ENCODE measurements around the gene ZNF827.
A peak's percentile ranks its signal among the peaks of the same experiment; 100 is the strongest.

ZNF827 gene

GRCh38 chr4:145815027-145815612, 123.5 kb downstream of the ZNF827 start:
- Mint-ChIP-seq H3K9me3 (peaks cover 13% of the 10 kb centered on the region), H3K36me3 (ENCODE audit: low read depth) (peaks cover 6% of the 10 kb centered on the region), H3K27ac (no peak overlapping the region), H3K4me1 (ENCODE audit: low read depth) (peaks cover 12% of the 10 kb centered on the region), H3K27me3 (no peaks in the 10 kb centered on the region), H3K4me3 (no peak overlapping the region)
- intact Hi-C loops (cut with micrococcal nuclease) = no loop called here

GRCh38 chr4:145814246-145814645, 124.4 kb downstream of the ZNF827 start:
- H3K27me3 Mint-ChIP-seq = no peaks in the 10 kb centered on the region
- peaks cover 11% of the 10 kb centered on the region for H3K36me3 Mint-ChIP-seq (ENCODE audit: low read depth)
- intact Hi-C loops (cut with micrococcal nuclease) = no loop called here
- H3K27ac Mint-ChIP-seq = peak overlapping the region; percentile 10
- H3K4me3 Mint-ChIP-seq = no peak overlapping the region
- H3K4me1 Mint-ChIP-seq (ENCODE audit: low read depth) = peaks cover 5% of the 10 kb centered on the region
- H3K9me3 Mint-ChIP-seq = peaks cover 21% of the 10 kb centered on the region

- Mint-ChIP-seq H3K36me3 (ENCODE audit: low read depth) (peaks cover 11% of the 10 kb centered on the region), H3K9me3 (peaks cover 21% of the 10 kb centered on the region), H3K27me3 (no peaks in the 10 kb centered on the region), H3K27ac (no peak overlapping the region), H3K4me3 (no peak overlapping the region), H3K4me1 (ENCODE audit: low read depth) (peaks cover 10% of the 10 kb centered on the region)
- intact Hi-C loops (cut with micrococcal nuclease) = no loop called here
Observed at GRCh38 chr4:145812919-145813318, 125.7 kb downstream of the ZNF827 start.

- intact Hi-C loops (cut with micrococcal nuclease) = loop anchor here (1.0 kb wide), 1 partner anchor 76 kb away; no protein-coding TSS in a partner anchor
- H3K4me3 Mint-ChIP-seq = no peak overlapping the region
Observed at GRCh38 chr4:145808848-145809512, 129.6 kb downstream of the ZNF827 start.

GRCh38 chr4:145808021-145808650, 130.5 kb downstream of the ZNF827 start:
- Mint-ChIP-seq H3K36me3 (ENCODE audit: low read depth) (peaks cover 11% of the 10 kb centered on the region), H3K27me3 (no peaks in the 10 kb centered on the region), H3K27ac (peak overlapping the region; percentile 89), H3K4me1 (ENCODE audit: low read depth) (peaks cover 21% of the 10 kb centered on the region), H3K4me3 (peak overlapping the region; percentile 30), H3K9me3 (peaks cover 11% of the 10 kb centered on the region)
- intact Hi-C loops (cut with micrococcal nuclease) = loop anchor here (1.0 kb wide), 1 partner anchor 75 kb away; no protein-coding TSS in a partner anchor

More at GRCh38 chr4:145808848-145809512, 129.6 kb downstream of the ZNF827 start:
- Mint-ChIP-seq H3K27ac (peak overlapping the region; percentile 89), H3K27me3 (no peaks in the 10 kb centered on the region), H3K4me1 (ENCODE audit: low read depth) (peaks cover 19% of the 10 kb centered on the region), H3K36me3 (ENCODE audit: low read depth) (peaks cover 11% of the 10 kb centered on the region), H3K9me3 (peaks cover 11% of the 10 kb centered on the region)

GRCh38 chr4:145805490-145805889, 133.1 kb downstream of the ZNF827 start:
- Mint-ChIP-seq H3K9me3 (peaks cover 11% of the 10 kb centered on the region), H3K4me1 (ENCODE audit: low read depth) (peaks cover 23% of the 10 kb centered on the region), H3K4me3 (no peak overlapping the region), H3K27me3 (no peaks in the 10 kb centered on the region), H3K36me3 (ENCODE audit: low read depth) (peaks cover 9% of the 10 kb centered on the region), H3K27ac (peak overlapping the region; percentile 70)
- intact Hi-C loops (cut with micrococcal nuclease) = no loop called here

- Mint-ChIP-seq H3K4me3 (no peak overlapping the region), H3K4me1 (ENCODE audit: low read depth) (peaks cover 28% of the 10 kb centered on the region), H3K27me3 (no peaks in the 10 kb centered on the region), H3K36me3 (ENCODE audit: low read depth) (no peaks in the 10 kb centered on the region), H3K9me3 (no peaks in the 10 kb centered on the region), H3K27ac (peak overlapping the region; percentile 50)
- intact Hi-C loops (cut with micrococcal nuclease) = no loop called here
Observed at GRCh38 chr4:145804116-145804515, 134.5 kb downstream of the ZNF827 start.

GRCh38 chr4:145799223-145799622, 139.4 kb downstream of the ZNF827 start:
- Mint-ChIP-seq H3K27me3 (no peaks in the 10 kb centered on the region), H3K27ac (peak overlapping the region; percentile 30), H3K9me3 (no peaks in the 10 kb centered on the region), H3K4me1 (ENCODE audit: low read depth) (peaks cover 32% of the 10 kb centered on the region), H3K36me3 (ENCODE audit: low read depth) (no peaks in the 10 kb centered on the region), H3K4me3 (no peak overlapping the region)
- intact Hi-C loops (cut with micrococcal nuclease) = no loop called here

- H3K4me3 Mint-ChIP-seq = no peak overlapping the region
- no peaks in the 10 kb centered on the region for H3K27me3 Mint-ChIP-seq
- no peaks in the 10 kb centered on the region for H3K36me3 Mint-ChIP-seq (ENCODE audit: low read depth)
- peaks cover 33% of the 10 kb centered on the region for H3K4me1 Mint-ChIP-seq (ENCODE audit: low read depth)
- H3K9me3 Mint-ChIP-seq = no peaks in the 10 kb centered on the region
- intact Hi-C loops (cut with micrococcal nuclease) = no loop called here
- H3K27ac Mint-ChIP-seq = no peak overlapping the region
Observed at GRCh38 chr4:145797278-145797677, 141.3 kb downstream of the ZNF827 start.

- peaks cover 33% of the 10 kb centered on the region for H3K4me1 Mint-ChIP-seq (ENCODE audit: low read depth)
- intact Hi-C loops (cut with micrococcal nuclease) = no loop called here
- H3K27ac Mint-ChIP-seq = peak overlapping the region; percentile 41
- H3K4me3 Mint-ChIP-seq = no peak overlapping the region
- H3K36me3 Mint-ChIP-seq (ENCODE audit: low read depth) = no peaks in the 10 kb centered on the region
- no peaks in the 10 kb centered on the region for H3K9me3 Mint-ChIP-seq
- no peaks in the 10 kb centered on the region for H3K27me3 Mint-ChIP-seq
Observed at GRCh38 chr4:145796346-145796745, 142.3 kb downstream of the ZNF827 start.

- Mint-ChIP-seq H3K36me3 (ENCODE audit: low read depth) (no peaks in the 10 kb centered on the region), H3K27me3 (no peaks in the 10 kb centered on the region), H3K4me1 (ENCODE audit: low read depth) (peaks cover 39% of the 10 kb centered on the region), H3K27ac (no peak overlapping the region), H3K4me3 (no peak overlapping the region), H3K9me3 (no peaks in the 10 kb centered on the region)
- intact Hi-C loops (cut with micrococcal nuclease) = no loop called here
Observed at GRCh38 chr4:145795521-145795920, 143.1 kb downstream of the ZNF827 start.

- H3K36me3 Mint-ChIP-seq (ENCODE audit: low read depth) = no peaks in the 10 kb centered on the region
- H3K4me3 Mint-ChIP-seq = no peak overlapping the region
- intact Hi-C loops (cut with micrococcal nuclease) = no loop called here
- H3K4me1 Mint-ChIP-seq (ENCODE audit: low read depth) = peaks cover 30% of the 10 kb centered on the region
- H3K9me3 Mint-ChIP-seq = no peaks in the 10 kb centered on the region
- no peaks in the 10 kb centered on the region for H3K27me3 Mint-ChIP-seq
- H3K27ac Mint-ChIP-seq = no peak overlapping the region
Observed at GRCh38 chr4:145792429-145792828, 146.2 kb downstream of the ZNF827 start.

- H3K27me3 Mint-ChIP-seq = no peaks in the 10 kb centered on the region
- peaks cover 30% of the 10 kb centered on the region for H3K4me1 Mint-ChIP-seq (ENCODE audit: low read depth)
- H3K36me3 Mint-ChIP-seq (ENCODE audit: low read depth) = no peaks in the 10 kb centered on the region
Observed at GRCh38 chr4:145791988-145792387, 146.6 kb downstream of the ZNF827 start.

GRCh38 chr4:145788755-145789154, 149.9 kb downstream of the ZNF827 start:
- Mint-ChIP-seq H3K36me3 (ENCODE audit: low read depth) (peaks cover 3% of the 10 kb centered on the region), H3K9me3 (peaks cover 13% of the 10 kb centered on the region), H3K4me3 (no peak overlapping the region), H3K27me3 (no peaks in the 10 kb centered on the region), H3K27ac (no peak overlapping the region), H3K4me1 (ENCODE audit: low read depth) (peaks cover 36% of the 10 kb centered on the region)
- intact Hi-C loops (cut with micrococcal nuclease) = no loop called here

More at GRCh38 chr4:145791988-145792387, 146.6 kb downstream of the ZNF827 start:
- H3K9me3 Mint-ChIP-seq = no peaks in the 10 kb centered on the region
- H3K27ac Mint-ChIP-seq = no peak overlapping the region
- intact Hi-C loops (cut with micrococcal nuclease) = no loop called here
- H3K4me3 Mint-ChIP-seq = no peak overlapping the region

Data from dendritic cell treated with granulocyte-macrophage colony-stimulating factor and Interleukin-4, amounts not matched to agents 40 ng/mL and 50 ng/mL, for 4 days (primary cell).